Colonic mucosa (tissue), 4 donors: ENCODE measurements around the gene SEMA6D. TPM values are rescaled to one million over a fixed set of nuclear protein-coding genes. Genes with fewer than 3 reads are reported as not detected.

ENCODE experiments used
- DNase-seq: peaks from one replicate; pipeline ENCODE4 v3.0.0-alpha.2; 2020
- H3K27ac ChIP-seq: fragments of 200-600 bp; one replicate; pipeline ENCODE4 v1.8.0; 2021
- H3K27me3 ChIP-seq: fragments of 200-600 bp; one replicate; pipeline ENCODE4 v1.8.0; 2021
- H3K36me3 ChIP-seq: fragments of 200-600 bp; one replicate; pipeline ENCODE4 v1.8.0; 2021
- H3K4me1 ChIP-seq: fragments of 200-600 bp; one replicate; pipeline ENCODE4 v1.8.0; 2021; ENCODE audit warnings: mild to moderate bottlenecking
- H3K4me3 ChIP-seq: fragments of 200-600 bp; one replicate; pipeline ENCODE4 v1.8.0; 2021
- H3K9ac ChIP-seq, 2 donors: one replicate each; pipeline ENCODE4 v1.7.0; 2013; ENCODE audit warnings: control low read depth in 2 of 2, low read depth in 2 of 2, low read length in 2 of 2
- H3K9me3 ChIP-seq: fragments of 200-600 bp; one replicate; pipeline ENCODE4 v1.8.0; 2021
- intact Hi-C: fragments of 100-400 bp; cut with DNase I; formaldehyde crosslinking; loops from one replicate; pipeline ENCODE4 v1.14.1; 2022
- total RNA-seq, 2 donors: library from RNA; stranded (reverse); fragmentation: NEBNext Ultra II Directional in 1 of 2; extraction: Animal tissue kit (Norgen Biotek cat#: 25700) in 1 of 2; gene quantifications; one replicate each; pipeline ENCODE4 v1.2.1, GENCODE V29; 2021
- TF ChIP-seq, protein P1 (sequence below): fragments of 200-600 bp; IDR thresholded peaks from one replicate; pipeline ENCODE4 v1.8.0; 2022; ENCODE audit warnings: antibody characterized with exemption, mild to moderate bottlenecking
- donor health status: healthy.
- donor health status: DM: no; HTN: no; CAD: no.
- donor health status: DM: no; HTN: no; CAD: no.

SEMA6D gene
- total RNA-seq, 2 donors from 2014 or later = 26.4 to 34.7 TPM

DNA sequence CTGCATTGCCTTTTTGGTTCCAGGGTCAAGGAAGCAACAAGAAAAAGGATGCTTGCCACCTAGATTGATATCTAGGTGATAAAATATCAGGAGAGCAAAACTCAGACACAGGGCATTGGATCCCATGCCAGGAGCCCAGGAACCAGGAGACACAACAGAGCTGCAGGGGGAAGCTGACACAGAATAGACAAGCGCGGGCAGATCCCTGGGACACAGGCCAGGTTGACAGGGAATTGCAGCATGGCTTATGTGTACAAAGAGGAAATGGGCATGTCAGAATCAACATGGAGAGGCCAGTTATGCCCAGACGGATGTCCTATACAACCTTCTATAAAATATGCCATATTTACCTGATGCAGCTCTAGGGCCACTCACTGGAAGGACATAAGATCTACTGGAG lies 84.2 kb downstream of the SEMA6D start:
- Histone ChIP-seq H3K36me3 (no peaks in the 10 kb centered on the region), H3K9me3 (no peaks in the 10 kb centered on the region), H3K27me3 (no peaks in the 10 kb centered on the region), H3K4me3 (no peak overlapping the region), H3K4me1 (no peaks in the 10 kb centered on the region), H3K9ac (no peak overlapping the region), H3K27ac (no peak overlapping the region)
- no peak for DNase-seq
- TF ChIP-seq, protein P1, sequence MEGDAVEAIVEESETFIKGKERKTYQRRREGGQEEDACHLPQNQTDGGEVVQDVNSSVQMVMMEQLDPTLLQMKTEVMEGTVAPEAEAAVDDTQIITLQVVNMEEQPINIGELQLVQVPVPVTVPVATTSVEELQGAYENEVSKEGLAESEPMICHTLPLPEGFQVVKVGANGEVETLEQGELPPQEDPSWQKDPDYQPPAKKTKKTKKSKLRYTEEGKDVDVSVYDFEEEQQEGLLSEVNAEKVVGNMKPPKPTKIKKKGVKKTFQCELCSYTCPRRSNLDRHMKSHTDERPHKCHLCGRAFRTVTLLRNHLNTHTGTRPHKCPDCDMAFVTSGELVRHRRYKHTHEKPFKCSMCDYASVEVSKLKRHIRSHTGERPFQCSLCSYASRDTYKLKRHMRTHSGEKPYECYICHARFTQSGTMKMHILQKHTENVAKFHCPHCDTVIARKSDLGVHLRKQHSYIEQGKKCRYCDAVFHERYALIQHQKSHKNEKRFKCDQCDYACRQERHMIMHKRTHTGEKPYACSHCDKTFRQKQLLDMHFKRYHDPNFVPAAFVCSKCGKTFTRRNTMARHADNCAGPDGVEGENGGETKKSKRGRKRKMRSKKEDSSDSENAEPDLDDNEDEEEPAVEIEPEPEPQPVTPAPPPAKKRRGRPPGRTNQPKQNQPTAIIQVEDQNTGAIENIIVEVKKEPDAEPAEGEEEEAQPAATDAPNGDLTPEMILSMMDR = no peak
- intact Hi-C loops = no loop called here

DNA sequence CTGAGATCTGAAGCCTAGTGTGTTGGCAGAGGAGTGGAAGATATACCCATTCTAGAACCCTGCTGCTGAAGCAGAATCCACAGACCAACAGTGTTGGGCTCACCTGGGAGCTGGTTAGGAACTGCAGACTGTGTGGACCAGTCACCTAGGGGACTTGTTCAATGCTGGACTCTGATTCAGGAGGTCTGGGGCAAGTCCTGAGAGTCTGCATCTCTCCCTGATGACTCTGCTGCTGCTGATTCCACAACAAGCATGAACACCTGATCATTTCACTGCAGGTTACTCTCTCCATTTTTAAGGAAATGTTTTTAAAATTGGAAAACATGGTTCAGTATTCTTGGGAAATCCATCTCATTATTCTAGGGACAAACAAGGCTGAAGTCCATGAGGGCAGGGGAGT lies 84.9 kb downstream of the SEMA6D start:
- no peak overlapping the region for H3K27ac ChIP-seq
- DNase-seq = no peak
- H3K4me3 ChIP-seq = no peak overlapping the region
- H3K36me3 ChIP-seq = no peaks in the 10 kb centered on the region
- TF ChIP-seq, protein P1 = no peak
- H3K9ac ChIP-seq = no peak overlapping the region
- intact Hi-C loops = no loop called here
- H3K9me3 ChIP-seq = no peaks in the 10 kb centered on the region
- H3K4me1 ChIP-seq = no peaks in the 10 kb centered on the region
- H3K27me3 ChIP-seq = no peaks in the 10 kb centered on the region

DNA sequence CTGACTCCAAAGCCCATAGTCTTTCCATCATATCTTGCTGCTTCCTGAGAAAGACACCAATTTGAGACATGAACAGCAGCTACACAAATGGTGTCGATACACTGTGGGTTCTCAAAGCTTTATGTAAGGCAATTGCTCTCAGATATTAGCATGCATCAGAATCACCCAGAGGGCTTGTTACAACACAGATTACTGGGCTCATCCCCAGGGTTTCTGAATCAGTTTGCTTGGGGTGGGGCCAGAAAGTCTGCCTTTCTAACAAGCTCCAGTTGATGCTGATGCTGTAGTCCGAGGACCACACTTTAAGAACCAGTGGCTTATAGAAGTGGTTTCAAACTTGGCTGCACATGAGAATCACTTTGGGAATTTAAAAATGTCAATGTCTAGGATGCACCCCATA lies 86.5 kb downstream of the SEMA6D start:
- Histone ChIP-seq H3K27ac (no peak overlapping the region), H3K9ac (no peak overlapping the region), H3K27me3 (no peaks in the 10 kb centered on the region), H3K36me3 (no peaks in the 10 kb centered on the region), H3K4me1 (no peaks in the 10 kb centered on the region), H3K4me3 (no peak overlapping the region), H3K9me3 (no peaks in the 10 kb centered on the region)
- TF ChIP-seq, protein P1 = no peak
- DNase-seq = no peak
- intact Hi-C loops = no loop called here

DNA sequence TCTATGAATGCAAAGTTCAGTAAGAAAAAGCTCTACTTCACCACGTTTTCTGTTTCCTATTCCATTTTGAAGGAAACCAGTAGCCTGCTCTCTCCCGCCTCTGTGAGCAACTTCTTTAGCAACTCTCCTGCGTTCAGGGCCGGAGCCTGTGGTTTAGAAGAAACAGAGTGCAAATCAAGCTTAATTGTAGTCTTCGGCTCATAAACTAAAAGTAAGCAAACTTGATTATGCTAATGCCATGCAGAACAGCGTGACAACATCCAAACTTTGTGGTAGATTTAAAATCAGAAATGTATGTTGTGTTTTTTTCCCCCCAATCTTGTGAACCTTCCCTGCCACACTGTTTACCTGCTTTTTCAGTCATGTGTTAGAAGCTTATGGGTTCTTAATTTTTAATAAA lies 87.4 kb downstream of the SEMA6D start:
- no peaks in the 10 kb centered on the region for H3K9me3 ChIP-seq
- no peaks in the 10 kb centered on the region for H3K27me3 ChIP-seq
- no peak overlapping the region for H3K27ac ChIP-seq
- no peaks in the 10 kb centered on the region for H3K36me3 ChIP-seq
- H3K4me3 ChIP-seq = no peak overlapping the region
- no peak for DNase-seq
- TF ChIP-seq, protein P1 = no peak
- no peak overlapping the region for H3K9ac ChIP-seq
- intact Hi-C loops = no loop called here
- H3K4me1 ChIP-seq = no peaks in the 10 kb centered on the region

DNA sequence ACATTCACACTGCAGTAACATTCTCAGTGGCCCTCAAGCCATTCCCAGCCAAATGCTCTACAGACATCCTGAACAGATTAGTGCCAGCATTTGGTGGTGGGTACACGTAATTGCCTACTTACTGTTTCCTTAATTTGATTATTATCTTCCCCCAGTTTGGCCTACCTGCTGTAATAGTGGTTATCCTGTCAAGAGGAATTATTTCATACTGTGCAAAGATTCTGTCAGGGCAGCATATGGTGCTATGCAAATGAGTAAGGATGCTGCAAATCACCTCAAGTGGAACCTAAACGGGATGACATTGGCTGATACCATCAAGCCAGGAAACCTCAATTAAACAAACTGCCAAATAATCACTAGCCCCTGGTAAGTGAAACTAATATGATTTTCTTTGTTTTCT lies 88.7 kb downstream of the SEMA6D start:
- no peak for DNase-seq
- TF ChIP-seq, protein P1 = no peak
- intact Hi-C loops = no loop called here
- Histone ChIP-seq H3K9me3 (no peaks in the 10 kb centered on the region), H3K4me3 (no peak overlapping the region), H3K27ac (no peak overlapping the region), H3K9ac (no peak overlapping the region), H3K4me1 (no peaks in the 10 kb centered on the region), H3K36me3 (no peaks in the 10 kb centered on the region), H3K27me3 (no peaks in the 10 kb centered on the region)

DNA sequence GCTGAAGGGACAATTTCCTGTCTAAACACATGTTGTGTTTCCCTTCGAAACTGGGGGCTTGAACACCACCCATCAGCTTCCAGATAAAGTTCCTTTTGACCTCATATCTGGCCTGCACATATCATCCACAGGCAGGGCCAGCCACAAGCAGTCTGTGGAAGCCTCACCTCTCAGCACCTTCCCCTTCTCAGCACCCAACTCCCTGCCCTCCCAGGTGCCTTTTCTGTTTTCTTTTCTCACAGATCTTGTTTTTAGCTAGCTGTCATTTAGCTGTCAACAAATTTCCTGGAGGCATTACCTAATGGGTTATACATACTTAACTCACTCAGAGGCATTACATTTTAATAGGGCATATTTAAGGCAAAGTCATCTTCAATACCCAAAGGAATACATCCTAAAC lies 93.9 kb downstream of the SEMA6D start:
- no peak overlapping the region for H3K9ac ChIP-seq
- H3K4me1 ChIP-seq = no peaks in the 10 kb centered on the region
- DNase-seq = no peak

More for the DNA sequence above, 93.9 kb downstream of the SEMA6D start:
- Histone ChIP-seq H3K27me3 (no peaks in the 10 kb centered on the region), H3K36me3 (no peaks in the 10 kb centered on the region), H3K27ac (no peak overlapping the region), H3K4me3 (no peak overlapping the region), H3K9me3 (no peaks in the 10 kb centered on the region)
- TF ChIP-seq, protein P1 = no peak
- intact Hi-C loops = no loop called here
